ENCODE measurements around the gene ALG3.
A peak's percentile ranks its signal among the peaks of the same experiment; 100 is the strongest.

Gene ALG3

GRCh38 chr3:184234671-184235380 is 13.9 kb downstream of the ALG3 start:
- DNase-seq = peak; percentile 64 to 72

GRCh38 chr3:184234224-184234623 is 14.5 kb downstream of the ALG3 start:
- DNase-seq = peak; percentile 92

- DNase-seq = no peak
Measured at GRCh38 chr3:184233127-184233843, 15.5 kb downstream of the ALG3 start.

- DNase-seq = no peak
Measured at GRCh38 chr3:184231671-184232070, 17.1 kb downstream of the ALG3 start.

- no peak for DNase-seq
Measured at GRCh38 chr3:184230603-184231528, 17.9 kb downstream of the ALG3 start.

- DNase-seq = peak; percentile 44 to 69
Measured at GRCh38 chr3:184230081-184230602, 18.6 kb downstream of the ALG3 start.

- DNase-seq = peak; percentile 60 to 85
Measured at GRCh38 chr3:184229394-184230080, 19.2 kb downstream of the ALG3 start, which contains the start of gene VWA5B2. Gene VWA5B2, plus strand, starts transcription at chr3:184229585. Its CDS starts 944 bp downstream, at chr3:184230529.

- DNase-seq = peak in 1 of 2 experiments; percentile 40
Measured at GRCh38 chr3:184228376-184229137, 20.2 kb downstream of the ALG3 start.

- DNase-seq = peak; percentile 34 to 40
Measured at GRCh38 chr3:184227481-184227935, 21.3 kb downstream of the ALG3 start.

GRCh38 chr3:184223946-184224345 is 24.8 kb downstream of the ALG3 start:
- DNase-seq = no peak

GRCh38 chr3:184222521-184222920 is 26.2 kb downstream of the ALG3 start:
- DNase-seq = no peak

GRCh38 chr3:184218814-184219213 is 29.9 kb downstream of the ALG3 start:
- DNase-seq = peak; percentile 55 to 70

GRCh38 chr3:184211718-184212117 is 37.0 kb downstream of the ALG3 start:
- no peak for DNase-seq

- no peak for DNase-seq
Measured at GRCh38 chr3:184211297-184211696, 37.5 kb downstream of the ALG3 start.

- DNase-seq = no peak
Measured at GRCh38 chr3:184209146-184209923, 39.4 kb downstream of the ALG3 start.

GRCh38 chr3:184203526-184203925 is 45.2 kb downstream of the ALG3 start:
- no peak for DNase-seq

- DNase-seq = no peak
Measured at GRCh38 chr3:184200825-184201224, 47.9 kb downstream of the ALG3 start.

GRCh38 chr3:184198509-184198908 is 50.3 kb downstream of the ALG3 start:
- DNase-seq = no peak

- DNase-seq = peak; percentile 61 to 79
Measured at GRCh38 chr3:184196536-184196935, 52.2 kb downstream of the ALG3 start.

- DNase-seq = no peak
Measured at GRCh38 chr3:184193991-184194539, 54.7 kb downstream of the ALG3 start.
